Kidney (tissue), 14 donors: ENCODE data around the gene KCNJ13. TPM values are rescaled to one million over a fixed set of nuclear protein-coding genes. Genes with fewer than 3 reads are reported as not detected.

Experiments used
- DNase-seq, 5 donors: peaks; one replicate each; pipeline ENCODE4 v3.0.0-alpha.2; 2013 to 2020
- FAIRE-seq: peaks from 2 replicates; lab custom pipeline; 2012; peaks lifted over from hg19 to GRCh38; lab: Jason Lieb, UNC
- H3K27ac ChIP-seq, 2 donors: one replicate each; pipeline ENCODE4 v1.7.0; 2013; ENCODE audit warnings: low read depth in 2 of 2, low read length in 2 of 2, inconsistent platforms in 1 of 2
- H3K27me3 ChIP-seq: one replicate; pipeline ENCODE4 v1.7.1; 2013; ENCODE audit warnings: low read length, inconsistent platforms; ENCODE audit not compliant: control insufficient read depth, insufficient read depth
- H3K36me3 ChIP-seq, 3 donors: one replicate each; pipeline versions ENCODE4 v1.7.0 to v1.7.1; 2013; ENCODE audit warnings: low read length in 3 of 3, control low read depth in 1 of 3, inconsistent platforms in 1 of 3; ENCODE audit not compliant: insufficient read depth in 3 of 3, control insufficient read depth in 2 of 3
- H3K4me1 ChIP-seq, 3 donors: one replicate each; pipeline versions ENCODE4 v1.7.0 to v1.7.1; 2013; ENCODE audit warnings: low read length in 3 of 3, inconsistent platforms in 1 of 3, low read depth in 1 of 3; ENCODE audit not compliant: control insufficient read depth in 2 of 3, insufficient read depth in 2 of 3
- H3K4me3 ChIP-seq, 3 donors: one replicate each; pipeline versions ENCODE4 v1.7.0 to v1.8.1; 2013; ENCODE audit warnings: low read length in 3 of 3, control low read depth in 1 of 3, inconsistent platforms in 1 of 3
- H3K9ac ChIP-seq, 3 donors: one replicate each; pipeline versions ENCODE4 v1.7.0 to v1.7.1; 2013; ENCODE audit warnings: low read length in 3 of 3, control low read depth in 1 of 3, inconsistent platforms in 1 of 3
- H3K9me3 ChIP-seq, 3 donors: one replicate each; pipeline versions ENCODE4 v1.7.0 to v1.7.1; 2013; ENCODE audit warnings: low read length in 3 of 3, control low read depth in 1 of 3, inconsistent platforms in 1 of 3; ENCODE audit not compliant: control insufficient read depth in 2 of 3, insufficient read depth in 1 of 3
- CTCF ChIP-seq: IDR thresholded peaks from 3 replicates; pipeline ENCODE4 v1.5.1; 2012; ENCODE audit warnings: mild to moderate bottlenecking, moderate library complexity, borderline replicate concordance; ENCODE audit not compliant: insufficient read depth; ENCODE audit errors: extremely low read depth
- intact Hi-C: fragments of 100-400 bp; cut with DNase I; formaldehyde crosslinking; loops from one replicate; pipeline ENCODE4 v1.11.1; 2022
- polyA plus RNA-seq: library from polyadenylated mRNA; stranded (reverse); fragments of 350-450 nt; fragmentation: Illumina TruSeq; extraction: RNeasy Lipid Tissue Mini Kit (QIAGEN cat#74804); gene quantifications from one replicate; pipeline ENCODE4 v1.2.3, GENCODE V29; 2014; ENCODE audit warnings: low read depth, low replicate concordance; ENCODE audit not compliant: insufficient read depth
- total RNA-seq: library from RNA; stranded (reverse); fragmentation: NEBNext Ultra II Directional; extraction: Animal tissue kit (Norgen Biotek cat#: 25700); gene quantifications from one replicate; pipeline ENCODE4 v1.2.1, GENCODE V29; 2021
- donor health status: control.
- donor health status: control.
- donor health status: control.
- donor health status: control.
- donor health status: control.
- donor health status: DM: yes; HTN: yes; CAD: no.
- donor health status: Normal renal cell carcinoma (clear cell type).

KCNJ13 gene
- total and polyA plus RNA-seq, 2 donors from 2014 or later: 2.0 TPM; not detected in 1

GRCh38 chr2:232815569-232815968 lies 39.2 kb upstream of the KCNJ13 start:
- Histone ChIP-seq H3K9ac (no peak overlapping the region), H3K4me3 (no peak overlapping the region), H3K4me1 (peaks cover 0 to 5% (median 0%) of the 10 kb centered on the region in 3 donors), H3K36me3 (peaks cover 7 to 50% (median 37%) of the 10 kb centered on the region in 3 donors), H3K27me3 (no peaks in the 10 kb centered on the region), H3K27ac (no peak overlapping the region), H3K9me3 (no peaks in the 10 kb centered on the region)
- DNase-seq: no peak
- intact Hi-C loops: no loop called here
- no peak for FAIRE-seq
- no peak for TF ChIP-seq CTCF

- Histone ChIP-seq H3K27ac (no peak overlapping the region), H3K27me3 (no peaks in the 10 kb centered on the region), H3K4me1 (no peaks in the 10 kb centered on the region), H3K9me3 (no peaks in the 10 kb centered on the region), H3K36me3 (peaks cover 3 to 54% (median 30%) of the 10 kb centered on the region in 3 donors), H3K9ac (no peak overlapping the region), H3K4me3 (no peak overlapping the region)
- DNase-seq: no peak
- no peak for TF ChIP-seq CTCF
- no peak for FAIRE-seq
- intact Hi-C loops: no loop called here
Observed at GRCh38 chr2:232810444-232810843, 34.1 kb upstream of the KCNJ13 start.

DNA sequence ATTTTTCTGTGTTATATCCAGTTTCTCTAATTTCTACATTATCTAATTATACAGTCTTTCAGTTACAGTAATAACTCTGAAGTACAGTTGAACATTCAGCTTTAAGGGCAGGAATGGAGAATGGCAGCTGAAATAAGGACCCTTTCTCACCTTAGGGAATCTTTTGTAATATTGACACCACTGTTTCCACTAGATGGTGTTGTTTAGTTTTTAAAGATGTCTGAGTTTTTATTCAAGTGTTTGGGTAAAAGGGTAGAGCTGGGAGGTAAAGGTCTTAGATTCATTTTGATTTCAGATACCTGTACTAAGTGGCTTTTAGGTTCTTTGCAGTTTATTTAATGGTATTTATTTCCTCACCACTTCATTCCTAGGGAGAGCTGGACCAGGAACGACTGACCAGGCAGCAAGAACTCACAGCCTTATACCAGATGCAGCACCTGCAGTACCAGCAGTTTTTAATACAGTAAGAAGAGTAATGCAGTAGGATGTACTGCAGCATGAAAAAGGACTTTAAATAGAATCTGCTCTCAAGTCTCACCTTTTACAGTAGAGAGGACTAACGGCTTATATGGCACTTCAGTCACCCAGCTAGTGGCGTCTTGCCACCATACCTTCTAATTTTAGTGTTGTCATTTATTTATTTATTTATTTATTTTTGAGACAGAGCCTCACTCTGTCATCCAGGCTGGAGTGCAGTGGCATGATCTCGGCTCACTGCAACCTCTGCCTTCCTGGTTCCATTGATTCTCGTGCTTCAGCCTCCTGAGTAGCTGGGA lies 33.2 kb upstream of the KCNJ13 start:
- FAIRE-seq: no peak
- no peak overlapping the region for H3K27ac ChIP-seq
- no peak for DNase-seq
- H3K4me3 ChIP-seq: no peak overlapping the region
- no peaks in the 10 kb centered on the region for H3K27me3 ChIP-seq
- intact Hi-C loops: no loop called here
- TF ChIP-seq CTCF: no peak
- no peak overlapping the region for H3K9ac ChIP-seq
- no peaks in the 10 kb centered on the region for H3K4me1 ChIP-seq
- no peaks in the 10 kb centered on the region for H3K9me3 ChIP-seq
- peaks cover 3 to 45% (median 30%) of the 10 kb centered on the region in 3 donors for H3K36me3 ChIP-seq
